ENCODE data around the gene TBX5.

The TBX5 gene

GRCh38 chr12:114316076-114316475 lies 89.9 kb downstream of the TBX5 start:
- DNase-seq, result no peak

DNA sequence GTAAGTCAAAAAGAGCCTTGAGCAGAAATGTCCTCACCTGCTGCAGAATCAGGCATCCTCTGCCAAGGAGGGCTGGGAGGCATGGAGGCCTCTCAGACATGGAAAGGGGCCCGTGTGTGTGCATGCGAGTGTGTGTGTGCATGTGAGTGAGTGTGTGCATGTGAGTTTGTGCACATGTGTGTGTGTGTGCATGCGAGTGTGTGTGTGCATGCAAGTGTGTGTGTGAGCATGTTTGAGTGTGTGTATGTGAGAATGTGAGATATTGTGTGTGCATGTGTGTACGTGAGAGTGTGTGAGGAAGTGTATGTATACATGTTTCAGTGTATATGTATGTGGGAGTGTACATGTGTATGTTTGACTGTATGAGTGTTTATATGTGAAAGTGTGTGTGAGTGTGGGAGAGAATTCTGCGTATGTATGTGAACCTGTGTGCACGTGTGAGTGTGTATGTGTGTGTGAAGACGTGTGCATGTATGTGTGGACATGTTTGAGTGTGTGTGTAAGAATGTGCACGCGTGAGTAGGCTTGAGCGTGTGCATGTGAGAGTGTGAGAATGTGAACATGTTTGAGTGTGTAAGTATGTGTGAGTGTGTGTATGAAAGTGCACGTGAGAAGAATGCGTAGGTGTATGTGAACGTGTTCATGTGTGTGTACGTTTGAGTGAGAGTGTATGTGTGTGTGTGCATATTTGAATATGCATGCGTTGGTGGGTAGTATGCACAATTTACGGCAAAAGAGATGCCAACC lies 90.8 kb downstream of the TBX5 start:
- no peak for DNase-seq

DNA sequence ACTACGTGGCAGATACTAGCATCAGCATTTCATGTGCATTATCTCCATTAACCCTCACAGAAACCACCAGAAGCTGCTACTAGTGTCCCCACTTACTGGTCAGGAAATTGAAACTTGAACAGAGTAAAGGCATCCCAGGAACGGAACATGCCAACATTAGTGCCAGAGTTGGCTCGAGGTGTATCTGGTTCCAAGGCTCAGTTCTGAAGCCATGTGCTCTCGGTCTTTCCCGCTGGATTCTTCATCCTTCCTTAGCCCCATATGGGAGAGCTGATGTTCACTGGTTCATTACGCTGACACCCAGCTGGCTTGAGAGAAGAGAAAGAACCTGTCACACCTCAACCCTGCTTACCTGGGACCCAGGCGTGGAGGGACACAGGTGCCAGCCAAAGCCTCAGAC lies 91.5 kb downstream of the TBX5 start:
- no peak for DNase-seq

GRCh38 chr12:114313910-114314309 lies 92.0 kb downstream of the TBX5 start:
- no peak for DNase-seq

DNA sequence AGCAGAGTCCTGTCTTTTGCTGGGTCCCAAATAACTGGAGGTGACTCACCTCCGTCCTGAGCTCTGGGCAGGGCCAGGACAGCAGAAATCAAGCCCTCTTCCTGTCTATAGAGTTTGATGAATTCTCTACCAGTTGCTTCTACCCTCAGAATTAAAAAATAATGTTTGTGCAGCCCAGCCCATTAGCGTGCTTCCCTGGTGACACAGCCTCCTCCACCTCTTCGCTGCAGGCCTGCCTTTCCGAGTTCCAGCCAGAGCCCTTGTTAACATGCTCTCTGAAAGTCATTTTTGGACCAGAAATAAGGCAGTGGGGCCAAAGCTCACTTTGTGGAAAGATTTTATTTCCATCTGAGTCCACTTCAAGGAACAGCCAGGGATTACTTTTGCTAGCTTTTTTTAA lies 94.0 kb downstream of the TBX5 start:
- no peak for DNase-seq

DNA sequence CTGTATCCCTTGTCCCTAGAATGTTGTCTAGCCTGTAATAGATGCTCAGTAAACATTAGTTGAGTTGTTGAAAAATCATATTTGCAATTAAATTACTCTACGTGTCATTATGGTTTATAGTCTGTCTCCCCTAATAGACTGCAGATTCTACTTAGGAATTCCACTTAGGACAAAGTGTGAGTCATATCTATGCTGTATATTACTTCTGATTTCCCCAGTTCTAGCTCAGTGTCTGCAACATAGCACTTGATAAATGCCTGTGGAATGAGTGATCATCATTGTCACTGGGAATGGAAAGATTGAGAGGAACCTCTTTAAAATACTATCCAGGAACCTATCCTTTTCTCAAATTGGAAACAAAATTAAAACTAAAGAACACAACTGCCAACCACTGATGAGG lies 99.3 kb downstream of the TBX5 start:
- DNase-seq, result no peak

DNA sequence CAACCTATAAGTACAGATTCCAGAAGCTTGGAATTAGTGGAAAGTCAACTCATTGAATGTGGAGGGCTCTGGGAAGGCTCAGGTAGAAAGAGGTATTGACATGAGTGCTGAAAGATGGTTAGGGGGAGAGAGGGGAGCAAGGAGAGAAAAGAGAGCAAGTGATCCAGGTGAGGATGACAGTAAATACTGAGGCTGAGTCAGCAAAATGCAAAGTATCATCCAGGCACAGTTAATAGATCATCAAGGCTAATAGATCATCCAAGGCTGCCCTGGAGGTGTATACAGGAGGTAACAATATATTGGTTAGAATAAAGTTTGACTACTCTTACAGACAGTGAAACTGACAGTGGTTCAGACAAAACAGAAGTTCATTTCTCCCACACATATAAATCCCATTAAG lies 100.5 kb downstream of the TBX5 start:
- DNase-seq, result no peak
